PFSK-1 (cell line): ENCODE results near the gene FETUB.

Experiments used
- FOXP2 ChIP-seq: optimal IDR thresholded peaks from 2 replicates; pipeline ENCODE3; 2011; ENCODE audit warnings: borderline replicate concordance, control low read depth, inconsistent platforms; ENCODE audit not compliant: insufficient read depth; ENCODE audit errors: extremely low read length, extremely low read depth
- POLR2AphosphoS5 ChIP-seq: IDR thresholded peaks from 2 replicates; pipeline ENCODE4 v1.6.1; 2012; ENCODE audit warnings: low read depth, mild to moderate bottlenecking, control low read depth, low read length, moderate library complexity
- TAF1 ChIP-seq: IDR thresholded peaks from 2 replicates; pipeline ENCODE4 v1.6.1; 2012; ENCODE audit warnings: low read length, control low read depth, borderline replicate concordance; ENCODE audit not compliant: insufficient read depth
- TF ChIP-seq, protein P1 (sequence below), 2 experiments: IDR thresholded peaks; 2 replicates each; pipeline versions ENCODE4 v1.6.1 to v1.8.0; 2011 to 2012; ENCODE audit warnings: low read depth in 2 of 2, low read length in 2 of 2, control low read depth in 1 of 2, inconsistent platforms in 1 of 2, mild to moderate bottlenecking in 1 of 2, moderate library complexity in 1 of 2; ENCODE audit not compliant: insufficient read depth in 1 of 2

GRCh38 chr3:186653080-186653707, 13.0 kb downstream of the FETUB start:
- TF ChIP-seq TAF1 = no peak
- TF ChIP-seq, protein P1, sequence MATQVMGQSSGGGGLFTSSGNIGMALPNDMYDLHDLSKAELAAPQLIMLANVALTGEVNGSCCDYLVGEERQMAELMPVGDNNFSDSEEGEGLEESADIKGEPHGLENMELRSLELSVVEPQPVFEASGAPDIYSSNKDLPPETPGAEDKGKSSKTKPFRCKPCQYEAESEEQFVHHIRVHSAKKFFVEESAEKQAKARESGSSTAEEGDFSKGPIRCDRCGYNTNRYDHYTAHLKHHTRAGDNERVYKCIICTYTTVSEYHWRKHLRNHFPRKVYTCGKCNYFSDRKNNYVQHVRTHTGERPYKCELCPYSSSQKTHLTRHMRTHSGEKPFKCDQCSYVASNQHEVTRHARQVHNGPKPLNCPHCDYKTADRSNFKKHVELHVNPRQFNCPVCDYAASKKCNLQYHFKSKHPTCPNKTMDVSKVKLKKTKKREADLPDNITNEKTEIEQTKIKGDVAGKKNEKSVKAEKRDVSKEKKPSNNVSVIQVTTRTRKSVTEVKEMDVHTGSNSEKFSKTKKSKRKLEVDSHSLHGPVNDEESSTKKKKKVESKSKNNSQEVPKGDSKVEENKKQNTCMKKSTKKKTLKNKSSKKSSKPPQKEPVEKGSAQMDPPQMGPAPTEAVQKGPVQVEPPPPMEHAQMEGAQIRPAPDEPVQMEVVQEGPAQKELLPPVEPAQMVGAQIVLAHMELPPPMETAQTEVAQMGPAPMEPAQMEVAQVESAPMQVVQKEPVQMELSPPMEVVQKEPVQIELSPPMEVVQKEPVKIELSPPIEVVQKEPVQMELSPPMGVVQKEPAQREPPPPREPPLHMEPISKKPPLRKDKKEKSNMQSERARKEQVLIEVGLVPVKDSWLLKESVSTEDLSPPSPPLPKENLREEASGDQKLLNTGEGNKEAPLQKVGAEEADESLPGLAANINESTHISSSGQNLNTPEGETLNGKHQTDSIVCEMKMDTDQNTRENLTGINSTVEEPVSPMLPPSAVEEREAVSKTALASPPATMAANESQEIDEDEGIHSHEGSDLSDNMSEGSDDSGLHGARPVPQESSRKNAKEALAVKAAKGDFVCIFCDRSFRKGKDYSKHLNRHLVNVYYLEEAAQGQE (IDR thresholded peaks at IDR 0.05; ENCODE audit: insufficient read depth in 1 of 2, low read depth in 2 of 2, low read length in 2 of 2) = no peak
- no peak for TF ChIP-seq POLR2AphosphoS5
- no peak for TF ChIP-seq FOXP2
